ENCODE measurements around the gene SLC35G1. TPM values are rescaled to one million over a fixed set of nuclear protein-coding genes. Genes with fewer than 3 reads are reported as not detected.

The SLC35G1 gene, protein sequence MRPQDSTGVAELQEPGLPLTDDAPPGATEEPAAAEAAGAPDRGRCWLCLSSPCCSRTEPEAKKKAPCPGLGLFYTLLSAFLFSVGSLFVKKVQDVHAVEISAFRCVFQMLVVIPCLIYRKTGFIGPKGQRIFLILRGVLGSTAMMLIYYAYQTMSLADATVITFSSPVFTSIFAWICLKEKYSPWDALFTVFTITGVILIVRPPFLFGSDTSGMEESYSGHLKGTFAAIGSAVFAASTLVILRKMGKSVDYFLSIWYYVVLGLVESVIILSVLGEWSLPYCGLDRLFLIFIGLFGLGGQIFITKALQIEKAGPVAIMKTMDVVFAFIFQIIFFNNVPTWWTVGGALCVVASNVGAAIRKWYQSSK
- 10 to 100 TPM in 1 of 4 donors, 1 to 10 TPM in 3; 7.3 to 12.8 (median 8.1) TPM for total RNA-seq

DNA sequence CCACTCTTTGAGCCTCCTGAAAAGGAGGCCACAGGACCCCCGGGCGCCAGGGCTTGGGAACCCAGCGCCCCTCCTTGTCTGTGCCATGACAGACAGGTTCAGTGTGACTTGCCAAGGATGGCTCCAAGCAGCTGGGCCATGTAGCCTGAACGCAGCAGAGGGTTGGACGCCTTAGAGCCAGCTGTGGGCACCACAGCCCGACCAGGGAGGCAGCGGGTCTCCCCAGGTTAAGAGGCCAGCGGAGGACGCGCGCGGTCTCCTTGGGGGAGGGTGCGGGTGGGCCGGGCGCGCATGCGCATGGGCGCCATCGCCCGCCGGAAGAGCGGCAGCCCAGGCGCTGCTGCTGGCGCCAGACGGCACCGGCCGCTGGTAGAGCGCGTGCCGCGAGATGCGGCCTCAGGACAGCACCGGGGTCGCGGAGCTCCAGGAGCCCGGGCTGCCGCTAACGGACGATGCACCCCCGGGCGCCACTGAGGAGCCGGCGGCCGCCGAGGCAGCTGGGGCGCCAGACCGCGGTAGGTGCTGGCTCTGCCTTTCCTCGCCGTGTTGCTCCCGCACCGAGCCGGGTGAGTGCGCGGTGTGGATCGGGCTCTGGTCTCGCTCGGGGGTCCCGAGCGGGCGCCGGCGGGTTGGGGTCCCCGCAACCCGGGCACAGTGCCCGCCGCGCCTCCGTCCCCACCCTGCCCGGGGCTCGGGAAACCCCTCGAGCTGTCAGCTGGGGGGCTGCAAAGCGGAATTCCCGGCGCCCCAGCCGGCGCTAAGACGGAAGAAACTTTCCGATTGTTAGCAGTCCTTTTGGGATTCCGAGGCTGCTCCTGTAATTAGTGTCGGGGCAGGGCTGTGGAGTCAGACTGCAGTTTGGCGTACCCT is at the start of gene SLC35G1:
SLC35G1 (plus strand) TSS at position 333 of the 870 bp plus-strand sequence; CDS start at position 389, 56 bp downstream.
- TF ChIP-seq POLR2A (IDR thresholded peaks at IDR 0.05), result peak in 1 of 2 donors; percentile 75
- TF ChIP-seq, protein P1, sequence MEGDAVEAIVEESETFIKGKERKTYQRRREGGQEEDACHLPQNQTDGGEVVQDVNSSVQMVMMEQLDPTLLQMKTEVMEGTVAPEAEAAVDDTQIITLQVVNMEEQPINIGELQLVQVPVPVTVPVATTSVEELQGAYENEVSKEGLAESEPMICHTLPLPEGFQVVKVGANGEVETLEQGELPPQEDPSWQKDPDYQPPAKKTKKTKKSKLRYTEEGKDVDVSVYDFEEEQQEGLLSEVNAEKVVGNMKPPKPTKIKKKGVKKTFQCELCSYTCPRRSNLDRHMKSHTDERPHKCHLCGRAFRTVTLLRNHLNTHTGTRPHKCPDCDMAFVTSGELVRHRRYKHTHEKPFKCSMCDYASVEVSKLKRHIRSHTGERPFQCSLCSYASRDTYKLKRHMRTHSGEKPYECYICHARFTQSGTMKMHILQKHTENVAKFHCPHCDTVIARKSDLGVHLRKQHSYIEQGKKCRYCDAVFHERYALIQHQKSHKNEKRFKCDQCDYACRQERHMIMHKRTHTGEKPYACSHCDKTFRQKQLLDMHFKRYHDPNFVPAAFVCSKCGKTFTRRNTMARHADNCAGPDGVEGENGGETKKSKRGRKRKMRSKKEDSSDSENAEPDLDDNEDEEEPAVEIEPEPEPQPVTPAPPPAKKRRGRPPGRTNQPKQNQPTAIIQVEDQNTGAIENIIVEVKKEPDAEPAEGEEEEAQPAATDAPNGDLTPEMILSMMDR (IDR thresholded peaks at IDR 0.05), result no peak
- H3K4me3 ChIP-seq (replicated peaks in 1 of 3), result peak within 1 kb of the TSS; percentile 50 to 89 (median 61)
- H3K27ac ChIP-seq, result peak within 1 kb of the TSS in 1 of 3 donors; percentile 31
- H3K36me3 ChIP-seq, result no peaks in the 10 kb centered on the region
- DNase-seq, result peak; percentile 58 to 69
- peaks cover 7 to 8% of the 10 kb centered on the region in 2 donors for H3K4me1 ChIP-seq
- no peaks in the 10 kb centered on the region for H3K27me3 ChIP-seq
- 1% methylated on average over 10 to 22 of the region's 82 CpGs for WGBS, 2 donors
- intact Hi-C loops (cut with DNase I), result no loop called here
- H3K9me3 ChIP-seq, result no peaks in the 10 kb centered on the region

DNA sequence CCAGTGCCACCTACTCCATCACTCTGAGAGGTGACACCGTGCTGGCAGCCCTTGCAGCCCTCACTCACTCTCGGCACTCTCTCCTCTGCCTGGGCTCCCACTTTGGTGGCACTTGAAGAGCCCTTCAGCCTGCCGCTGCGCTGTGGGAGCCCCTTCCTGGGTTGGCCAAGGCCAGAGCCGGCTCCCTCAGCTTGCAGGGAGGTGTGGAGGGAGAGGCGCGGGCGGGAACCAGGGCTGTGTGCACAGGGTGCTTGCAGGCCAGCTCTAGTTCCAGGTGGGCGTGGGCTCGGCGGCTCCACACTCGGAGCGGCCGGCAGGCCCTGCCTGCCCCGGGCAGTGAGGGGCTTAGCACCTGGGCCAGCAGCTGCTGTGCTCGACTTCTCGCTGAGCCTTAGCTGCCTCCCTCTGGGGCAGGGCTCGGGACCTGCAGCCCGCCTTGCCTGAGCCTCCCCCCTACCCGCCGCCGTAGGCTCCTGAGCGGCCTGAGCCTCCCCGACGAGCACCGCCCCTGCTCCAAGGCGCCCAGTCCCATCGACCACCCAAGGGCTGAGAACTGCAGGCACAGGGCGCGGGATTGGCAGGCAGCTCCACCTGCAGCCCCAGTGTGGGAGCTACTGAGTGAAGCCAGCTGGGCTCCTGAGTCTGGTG is 48.7 kb upstream of the SLC35G1 start:
- no peak for TF ChIP-seq POLR2A (IDR thresholded peaks at IDR 0.05)
- TF ChIP-seq, protein P1 (IDR thresholded peaks at IDR 0.05), result no peak
- WGBS, 2 donors, result 78 to 80% methylated on average over 4 to 14 of the region's 30 CpGs
- no peaks in the 10 kb centered on the region for H3K36me3 ChIP-seq
- no peak overlapping the region for H3K4me3 ChIP-seq (replicated peaks in 1 of 3)
- peak; percentile 3 to 15 for DNase-seq
- H3K4me1 ChIP-seq, result no peaks in the 10 kb centered on the region
- no peak overlapping the region for H3K27ac ChIP-seq
- intact Hi-C loops (cut with DNase I), result no loop called here
- H3K27me3 ChIP-seq, result no peaks in the 10 kb centered on the region
- H3K9me3 ChIP-seq, result no peaks in the 10 kb centered on the region

DNA sequence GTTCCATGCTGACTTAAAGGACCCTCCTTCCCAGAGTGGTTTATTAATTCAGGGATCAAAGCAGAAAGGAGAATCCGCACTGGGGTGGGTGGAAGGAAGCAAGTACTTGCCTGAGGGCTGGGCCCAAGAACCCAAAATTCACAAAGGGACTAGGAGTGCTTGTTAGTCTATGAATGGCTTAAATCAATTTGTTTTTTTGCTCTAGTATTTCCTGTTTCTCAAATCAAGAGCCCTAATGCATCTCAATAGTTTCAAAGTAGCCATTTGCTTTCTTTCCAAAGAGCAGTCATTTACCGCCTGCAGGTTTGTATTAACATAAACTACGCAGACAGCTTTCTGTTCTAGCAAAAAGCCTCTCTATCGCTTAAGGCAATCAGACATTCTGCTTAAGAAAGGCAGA is 44.2 kb upstream of the SLC35G1 start:
- TF ChIP-seq, protein P1 (IDR thresholded peaks at IDR 0.05), result no peak
- TF ChIP-seq POLR2A (IDR thresholded peaks at IDR 0.05), result no peak
- H3K9me3 ChIP-seq, result no peaks in the 10 kb centered on the region
- no peak overlapping the region for H3K4me3 ChIP-seq (replicated peaks in 1 of 3)
- WGBS, 2 donors, result 71 to 75% methylated on average over 4 of the region's 4 CpGs
- H3K27me3 ChIP-seq, result no peaks in the 10 kb centered on the region
- intact Hi-C loops (cut with DNase I), result no loop called here
- H3K27ac ChIP-seq, result no peak overlapping the region
- no peak for DNase-seq
- no peaks in the 10 kb centered on the region for H3K36me3 ChIP-seq
- H3K4me1 ChIP-seq, result no peaks in the 10 kb centered on the region

DNA sequence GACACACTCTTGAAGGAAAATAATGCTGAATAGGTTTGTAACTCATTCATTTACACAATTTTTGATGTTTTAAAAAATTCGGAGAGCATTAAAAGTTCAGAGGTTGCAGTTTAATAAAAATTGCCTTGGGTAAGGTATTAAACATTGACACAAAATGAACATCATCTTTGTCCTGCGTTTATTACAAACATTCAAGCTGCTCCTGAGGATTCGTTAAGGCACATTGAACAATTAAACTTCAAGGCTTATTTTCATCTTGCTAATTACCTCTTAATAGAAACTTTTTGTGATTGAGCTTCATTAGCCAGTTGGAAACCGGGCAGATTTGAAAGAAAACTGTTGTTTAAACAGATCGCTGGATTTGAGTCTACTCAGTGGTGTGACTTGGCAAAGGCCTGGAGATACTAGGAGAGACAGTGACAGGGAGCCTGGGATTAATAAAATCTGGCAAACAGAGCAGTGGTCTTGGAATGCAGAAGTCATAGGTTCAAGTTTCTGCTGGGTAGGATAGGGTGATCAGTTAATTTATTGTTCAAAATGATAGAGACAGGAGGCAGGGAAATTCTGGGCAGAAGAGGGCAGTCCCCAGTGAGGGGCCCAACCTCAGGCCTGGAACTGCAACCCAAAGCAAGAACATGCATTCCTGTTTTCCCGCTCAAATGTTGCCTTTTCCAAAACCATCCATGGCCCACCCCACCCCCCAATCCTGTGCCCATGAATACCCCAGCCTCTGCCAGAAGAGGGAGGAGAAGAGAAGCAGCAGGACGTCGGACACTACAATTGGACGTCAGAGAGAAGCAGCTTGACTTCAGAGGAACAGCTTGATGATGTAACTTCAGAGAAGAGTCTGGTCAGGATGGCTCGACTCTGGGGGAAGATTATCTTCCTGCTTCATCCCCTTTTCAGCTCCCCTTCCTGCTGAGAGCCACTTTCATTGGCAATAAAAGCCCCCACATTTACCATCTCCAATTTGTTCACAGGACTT is 43.5 kb upstream of the SLC35G1 start:
- Histone ChIP-seq H3K27ac (no peak overlapping the region), H3K36me3 (no peaks in the 10 kb centered on the region), H3K4me3 (replicated peaks in 1 of 3) (no peak overlapping the region), H3K27me3 (no peaks in the 10 kb centered on the region), H3K9me3 (no peaks in the 10 kb centered on the region), H3K4me1 (no peaks in the 10 kb centered on the region)
- no peak for DNase-seq
- 74 to 76% methylated on average over 10 of the region's 10 CpGs for WGBS, 2 donors
- intact Hi-C loops (cut with DNase I), result no loop called here
- TF ChIP-seq POLR2A (IDR thresholded peaks at IDR 0.05), result no peak
- TF ChIP-seq, protein P1 (IDR thresholded peaks at IDR 0.05), result no peak
